ENCODE measurements around the gene C3AR1.

DNA sequence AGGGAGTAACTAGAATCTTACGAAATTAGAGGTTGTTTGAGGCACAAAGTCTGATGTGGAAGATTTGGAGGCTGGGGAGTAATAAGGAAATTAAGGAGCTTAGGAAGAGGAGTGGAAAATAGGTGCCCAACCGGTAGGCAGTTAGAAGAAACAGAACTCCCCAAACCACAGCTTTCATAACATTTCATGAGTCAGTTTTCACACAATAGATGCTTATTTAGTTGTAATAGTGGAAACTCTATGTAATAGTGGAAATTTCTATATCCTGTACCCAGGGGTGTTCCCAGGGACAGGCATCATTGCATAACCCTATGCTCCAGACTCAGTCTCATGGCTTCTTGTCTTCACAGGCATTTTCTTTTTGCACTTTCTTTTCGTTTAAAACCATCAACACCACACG, 8.3 kb downstream of the C3AR1 start:
- no peak for TF ChIP-seq CTCF (conservative IDR thresholded peaks at IDR 0.05; ENCODE audit: low read length)
- TF ChIP-seq EZH2phosphoT487 (IDR thresholded peaks at IDR 0.05; ENCODE audit: borderline replicate concordance, low read depth, low read length): no peak
